HG03571 (cell line): Measurements from ENCODE around the gene ZBTB39.
"Not testable (repeated sequence)": the region's sequence is repeated elsewhere in the genome, so short reads cannot be mapped to it uniquely, and the experiment has no call there.

Experiments
- ATAC-seq: cut with Tn5 transposase; IDR thresholded peaks from one replicate; pipeline ENCODE4 v1.9.1; 2021; ENCODE audit not compliant: unreplicated experiment

ZBTB39 gene, protein sequence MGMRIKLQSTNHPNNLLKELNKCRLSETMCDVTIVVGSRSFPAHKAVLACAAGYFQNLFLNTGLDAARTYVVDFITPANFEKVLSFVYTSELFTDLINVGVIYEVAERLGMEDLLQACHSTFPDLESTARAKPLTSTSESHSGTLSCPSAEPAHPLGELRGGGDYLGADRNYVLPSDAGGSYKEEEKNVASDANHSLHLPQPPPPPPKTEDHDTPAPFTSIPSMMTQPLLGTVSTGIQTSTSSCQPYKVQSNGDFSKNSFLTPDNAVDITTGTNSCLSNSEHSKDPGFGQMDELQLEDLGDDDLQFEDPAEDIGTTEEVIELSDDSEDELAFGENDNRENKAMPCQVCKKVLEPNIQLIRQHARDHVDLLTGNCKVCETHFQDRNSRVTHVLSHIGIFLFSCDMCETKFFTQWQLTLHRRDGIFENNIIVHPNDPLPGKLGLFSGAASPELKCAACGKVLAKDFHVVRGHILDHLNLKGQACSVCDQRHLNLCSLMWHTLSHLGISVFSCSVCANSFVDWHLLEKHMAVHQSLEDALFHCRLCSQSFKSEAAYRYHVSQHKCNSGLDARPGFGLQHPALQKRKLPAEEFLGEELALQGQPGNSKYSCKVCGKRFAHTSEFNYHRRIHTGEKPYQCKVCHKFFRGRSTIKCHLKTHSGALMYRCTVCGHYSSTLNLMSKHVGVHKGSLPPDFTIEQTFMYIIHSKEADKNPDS

DNA sequence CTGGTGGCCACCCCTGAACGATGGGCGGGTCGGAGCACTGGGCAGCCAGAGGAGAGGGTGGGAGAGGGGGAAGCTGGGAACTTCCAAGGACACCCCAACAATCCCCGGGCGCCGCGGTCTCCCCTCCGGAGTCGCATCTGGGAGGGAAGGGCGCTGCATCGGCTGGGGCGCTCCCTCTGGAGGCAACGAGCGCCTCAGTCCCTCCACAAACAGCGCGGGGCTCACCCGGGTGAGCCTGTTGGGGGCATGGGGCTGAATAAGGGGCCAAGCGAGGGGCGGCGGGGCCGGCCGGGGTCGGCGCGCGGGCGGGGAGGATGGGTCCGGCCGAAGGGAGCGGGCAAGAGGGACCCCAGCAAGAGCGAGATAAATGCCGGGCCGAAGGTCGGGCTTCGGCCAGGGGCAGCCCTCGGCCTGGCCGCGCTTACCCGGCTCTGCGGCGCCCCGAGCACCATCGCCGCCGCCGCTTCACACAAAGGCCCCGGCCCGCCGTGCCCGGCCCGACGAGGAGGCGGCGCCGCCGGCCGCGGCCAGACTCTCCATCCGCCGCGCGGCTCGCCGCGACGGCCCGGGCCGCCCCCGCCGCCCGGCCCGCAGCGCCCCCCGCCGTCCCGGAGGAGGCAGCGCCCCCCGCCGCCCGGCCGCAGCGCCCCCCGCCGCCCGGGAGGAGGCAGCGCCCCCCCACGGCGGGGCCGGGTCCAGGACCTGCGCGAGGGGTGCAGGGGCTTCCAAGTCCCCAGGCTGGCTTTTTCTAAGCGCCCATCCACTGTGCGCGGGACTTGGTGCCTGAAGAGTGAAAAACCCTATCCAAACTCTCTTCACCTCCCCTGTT lies at the start of gene ZBTB39:
Gene ZBTB39, minus strand, starts transcription at position 567 of the 829 bp plus-strand sequence. CDS start 1,629 bp downstream, outside the sequence.
- ATAC-seq: peak; percentile 52

DNA sequence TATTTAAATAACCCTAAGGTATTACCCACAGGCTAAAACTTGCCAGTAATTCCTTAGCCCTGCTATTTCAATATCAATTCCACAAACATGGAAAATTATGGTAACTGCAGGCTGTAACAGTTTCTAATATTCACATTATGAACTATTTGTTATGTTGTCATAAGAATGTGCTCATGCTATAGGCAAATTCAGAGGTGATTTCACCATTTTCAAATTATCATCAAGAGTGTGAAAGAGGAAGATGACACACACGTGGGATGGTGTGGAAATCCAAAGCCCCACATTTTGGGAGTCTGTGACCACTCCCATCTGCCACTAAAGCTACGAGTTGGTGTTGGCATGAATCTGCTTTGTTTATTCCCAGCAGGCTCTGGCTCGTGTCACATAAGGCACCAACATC lies 49.5 kb upstream of the ZBTB39 start:
- ATAC-seq: no peak

DNA sequence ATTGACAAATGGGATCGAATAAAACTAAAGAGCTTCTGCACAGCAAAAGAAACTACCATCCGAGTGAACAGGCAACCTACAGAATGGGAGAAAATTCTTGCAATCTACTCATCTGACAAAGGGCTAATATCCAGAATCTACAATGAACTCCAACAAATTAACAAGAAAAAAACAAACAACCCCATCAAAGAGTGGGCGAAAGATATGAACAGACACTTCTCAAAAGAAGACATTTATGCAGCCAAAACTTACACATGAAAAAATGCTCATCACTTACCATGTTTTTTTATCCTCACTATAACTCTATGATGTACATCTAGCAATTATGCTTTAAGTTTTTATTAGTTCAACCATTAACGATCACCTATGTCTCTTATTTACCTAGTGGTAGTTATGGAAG lies 47.6 kb upstream of the ZBTB39 start:
- not testable (repeated sequence) for ATAC-seq

DNA sequence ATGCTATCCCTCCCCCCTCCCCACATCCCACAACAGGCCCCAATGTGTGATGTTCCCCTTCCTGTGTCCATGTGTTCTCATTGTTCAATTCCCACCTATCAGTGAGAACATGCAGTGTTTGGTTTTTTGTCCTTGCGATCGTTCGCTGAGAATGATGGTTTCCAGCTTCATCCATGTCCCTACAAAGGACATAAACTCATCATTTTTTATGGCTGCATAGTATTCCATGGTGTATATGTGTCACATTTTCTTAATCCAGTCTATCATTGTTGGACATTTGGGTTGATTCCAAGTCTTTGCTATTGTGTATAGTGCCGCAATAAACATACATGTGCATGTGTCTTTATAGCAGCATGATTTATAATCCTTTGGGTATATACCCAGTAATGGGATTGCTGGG lies 46.8 kb upstream of the ZBTB39 start:
- ATAC-seq: not testable (repeated sequence)

DNA sequence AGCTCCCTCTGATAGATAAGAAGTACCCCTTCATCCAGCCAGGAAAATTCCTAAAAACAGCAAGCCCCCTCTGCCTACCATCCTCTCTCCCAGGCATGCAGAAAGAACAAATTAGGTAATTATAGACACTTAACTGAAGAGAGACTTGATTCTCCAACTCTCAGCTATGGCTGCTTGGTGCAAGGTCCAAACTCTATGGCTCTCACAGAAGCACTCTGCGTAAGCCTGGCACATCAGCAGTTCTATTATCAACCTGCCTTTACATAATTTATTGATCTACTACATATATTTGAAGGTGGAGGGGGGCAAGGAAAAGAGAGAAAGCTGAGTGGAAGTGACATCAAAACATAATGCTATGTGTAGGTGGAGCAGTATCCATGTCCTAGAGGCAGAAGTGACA lies 44.7 kb upstream of the ZBTB39 start:
- no peak for ATAC-seq

DNA sequence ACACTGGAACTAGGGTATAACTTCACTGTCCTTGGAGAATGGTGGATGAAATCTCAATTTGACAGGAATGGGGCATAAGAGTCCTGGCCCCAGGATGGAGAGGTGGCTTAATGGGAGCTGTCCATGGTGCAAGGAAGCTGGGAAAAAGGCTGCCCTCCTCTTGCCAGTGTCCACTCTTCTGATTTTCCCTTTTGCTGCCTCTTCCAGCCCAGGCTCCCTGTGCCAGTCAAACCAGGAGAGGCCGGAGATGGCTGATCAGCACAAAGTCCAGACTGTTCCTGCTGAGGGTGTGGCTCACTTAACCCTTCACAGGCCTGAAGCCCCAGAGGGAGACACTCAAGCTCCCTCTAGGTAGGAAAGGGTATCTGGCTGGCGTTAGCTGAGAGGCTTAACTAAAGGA lies 43.5 kb upstream of the ZBTB39 start, which contains the start of gene MYO1A:
Gene MYO1A, minus strand, starts transcription at position 240 of the 400 bp plus-strand sequence. CDS start 1,806 bp downstream, outside the sequence.
- no peak for ATAC-seq

DNA sequence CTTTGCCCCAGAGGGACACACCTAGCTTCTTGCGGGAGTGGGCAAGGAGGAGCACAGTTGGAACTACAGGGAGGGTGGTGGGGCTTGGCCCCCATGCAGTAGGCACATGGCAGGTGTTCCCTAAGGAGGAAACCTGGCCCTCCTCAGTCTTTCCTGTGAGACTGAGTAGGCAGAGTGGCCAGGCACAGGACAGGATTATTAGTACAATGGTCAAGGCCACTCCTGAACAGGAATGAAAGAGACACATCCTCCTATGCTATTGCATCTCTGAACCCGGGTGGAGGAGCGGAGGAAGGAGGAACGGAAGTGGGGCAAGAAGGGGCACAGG lies 42.7 kb upstream of the ZBTB39 start:
- ATAC-seq: no peak

DNA sequence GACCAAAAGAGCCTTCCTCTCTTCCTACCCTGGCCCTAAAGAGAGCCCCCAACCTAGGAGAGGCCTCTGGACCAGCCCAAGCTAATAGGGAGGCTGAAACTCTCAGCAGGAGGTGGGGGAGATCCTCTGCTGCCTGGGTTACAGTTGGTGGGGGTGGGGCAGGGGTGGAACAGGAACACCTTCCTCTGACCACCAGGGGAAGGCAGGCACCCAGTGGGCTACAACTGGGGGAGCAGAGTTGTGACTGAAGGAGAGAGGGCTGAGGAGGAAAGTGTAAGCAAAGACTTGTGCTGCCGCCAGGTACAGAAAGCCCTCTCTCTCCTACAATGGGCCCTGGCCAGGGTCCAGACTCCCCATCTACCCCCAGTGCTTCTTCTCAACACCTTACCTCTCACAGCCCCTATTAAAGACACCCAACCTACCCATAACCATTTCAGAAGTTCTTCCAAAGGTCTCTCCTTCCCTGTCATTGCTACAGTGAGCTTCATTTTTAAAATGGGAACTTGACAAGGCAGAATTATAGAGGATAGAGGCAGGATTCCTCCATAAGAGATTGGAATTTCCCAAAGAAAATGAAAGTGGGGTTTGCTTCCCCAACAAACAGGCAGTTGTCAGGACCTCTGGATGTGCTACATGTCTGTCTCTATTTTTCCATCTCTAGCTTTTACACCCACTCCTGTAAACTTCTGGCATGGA lies 42.2 kb upstream of the ZBTB39 start:
- ATAC-seq: no peak

DNA sequence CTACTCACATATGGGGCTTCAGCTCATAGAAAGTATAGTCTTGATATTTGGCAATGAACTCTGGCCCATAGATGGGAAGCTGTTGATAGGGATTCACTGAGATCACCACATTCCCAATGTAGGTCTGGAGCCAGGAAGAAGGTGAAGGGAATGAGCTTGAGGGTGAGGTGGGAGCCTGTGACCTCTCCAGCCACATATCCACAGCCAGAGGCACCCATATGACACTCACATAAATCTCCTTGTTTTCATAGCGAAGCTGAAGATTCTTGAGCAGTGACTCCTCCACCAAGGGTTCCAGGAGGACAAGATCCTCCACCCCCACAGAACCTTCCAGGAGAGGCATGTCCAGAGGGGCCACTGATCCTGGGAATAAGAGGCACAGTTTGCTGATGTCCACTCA lies 41.6 kb upstream of the ZBTB39 start:
- no peak for ATAC-seq

DNA sequence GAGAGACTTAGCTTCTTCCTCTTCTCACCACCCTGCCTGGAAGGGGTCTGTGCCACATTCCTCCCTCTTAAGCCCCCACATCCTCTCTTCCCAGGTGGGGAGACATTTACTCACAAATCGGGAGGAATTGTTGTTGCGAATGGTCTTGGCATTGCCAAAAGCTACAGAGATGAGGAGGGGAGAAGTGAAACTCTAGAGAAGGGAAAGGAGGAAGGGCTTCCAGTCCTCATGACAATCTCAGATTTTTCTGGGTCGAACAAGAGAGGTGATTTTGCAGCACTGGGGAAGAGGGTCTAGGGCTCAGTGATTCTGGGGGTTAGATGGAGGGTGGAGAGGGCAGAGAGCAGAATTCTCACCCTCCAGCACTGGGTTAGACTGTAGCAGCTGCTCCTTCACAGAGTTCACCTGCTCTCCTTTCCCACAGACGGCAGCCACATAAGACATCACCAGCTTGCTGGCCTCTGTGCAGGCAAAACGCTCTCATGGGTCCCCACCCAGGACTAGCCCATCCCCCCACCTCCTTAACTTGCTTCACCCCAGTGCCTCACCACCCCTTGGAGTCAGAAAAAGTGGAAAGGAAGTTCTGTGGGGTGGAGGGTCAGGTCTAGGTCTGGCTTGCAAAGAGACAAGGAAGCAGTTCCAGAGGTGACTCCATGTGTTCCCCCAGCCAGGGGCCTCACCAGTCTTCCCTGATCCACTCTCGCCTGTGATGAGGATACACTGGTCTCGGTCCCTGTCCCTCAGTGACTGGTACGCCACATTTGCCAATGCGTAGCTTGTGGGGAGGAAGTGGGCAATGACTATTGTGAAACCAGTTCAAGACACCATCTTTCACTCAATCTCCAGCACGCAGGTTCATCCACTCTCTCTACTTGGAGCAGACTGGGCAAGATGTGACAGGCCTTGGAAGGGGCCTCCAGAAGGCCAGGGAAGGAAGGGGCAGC lies 40.9 kb upstream of the ZBTB39 start:
- ATAC-seq: no peak

DNA sequence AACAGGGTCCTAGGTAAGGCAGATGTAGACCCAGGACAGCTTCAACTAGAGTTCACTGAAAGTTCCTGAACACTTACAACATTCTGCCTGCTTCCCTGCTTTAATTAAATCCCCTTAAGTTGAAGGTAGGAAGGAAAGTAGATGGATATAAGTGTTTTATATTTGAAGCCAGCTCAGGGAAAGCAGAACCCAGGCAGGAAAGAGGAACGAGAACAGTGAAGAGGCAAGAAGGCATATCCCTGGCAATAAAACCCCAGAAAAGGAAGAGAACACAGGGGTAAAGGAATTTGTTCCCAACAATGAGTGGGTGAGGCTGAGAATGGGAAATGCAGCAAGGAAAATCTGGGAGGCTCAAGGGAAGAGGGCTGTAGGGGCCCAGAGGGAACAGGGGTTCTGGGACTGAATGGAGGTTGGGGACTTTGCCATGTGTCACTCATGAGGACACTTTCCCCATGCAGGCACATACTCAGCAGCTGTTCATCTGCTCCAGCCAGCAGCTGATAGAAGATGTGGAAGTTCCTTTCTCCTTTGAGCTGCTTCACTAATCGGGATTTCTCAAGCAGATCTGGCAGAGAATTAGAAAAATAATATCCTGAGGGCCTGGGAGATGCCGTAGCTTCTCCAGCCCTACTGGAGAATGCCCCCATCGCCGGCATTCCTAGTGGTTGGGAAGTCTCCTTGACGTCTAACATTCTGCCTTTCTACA lies 39.9 kb upstream of the ZBTB39 start:
- no peak for ATAC-seq

DNA sequence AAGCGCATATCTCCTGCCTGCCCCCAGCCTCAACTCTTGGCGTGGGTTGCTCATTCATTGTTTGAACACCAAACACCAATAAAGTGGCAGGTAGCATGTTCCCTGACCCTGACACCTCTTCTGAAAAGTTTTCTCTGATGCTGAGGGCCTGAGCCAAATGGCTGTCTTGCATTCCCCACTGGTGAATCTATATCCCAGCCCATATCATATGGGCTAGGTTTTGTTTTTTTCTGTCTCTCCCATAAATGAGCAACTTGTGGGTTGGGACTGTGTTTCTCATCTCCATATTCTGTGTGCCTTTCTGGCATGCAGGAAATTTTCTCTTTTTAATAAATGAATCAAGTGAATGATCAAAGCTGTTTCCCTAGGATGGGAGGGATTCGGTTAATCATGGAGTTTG lies 38.5 kb upstream of the ZBTB39 start:
- no peak for ATAC-seq

DNA sequence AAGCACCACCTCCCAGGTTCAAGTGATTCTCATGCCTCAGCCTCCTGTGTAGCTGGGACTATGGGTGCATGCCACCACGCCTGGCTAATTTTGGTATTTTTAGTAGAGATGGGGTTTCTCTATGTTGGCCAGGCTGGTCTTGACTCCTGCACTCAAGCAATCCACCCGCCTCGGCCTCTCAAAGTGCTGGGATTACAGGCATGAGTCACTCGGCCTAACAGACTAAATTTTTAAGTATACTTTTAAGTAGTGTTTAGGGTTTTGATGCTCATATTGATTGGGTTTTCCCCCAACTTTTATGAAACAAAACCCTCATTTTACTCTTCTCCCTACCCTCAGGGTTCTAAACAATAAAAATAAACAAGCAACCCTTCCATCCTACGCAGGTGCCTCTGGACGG lies 38.1 kb upstream of the ZBTB39 start:
- no peak for ATAC-seq

DNA sequence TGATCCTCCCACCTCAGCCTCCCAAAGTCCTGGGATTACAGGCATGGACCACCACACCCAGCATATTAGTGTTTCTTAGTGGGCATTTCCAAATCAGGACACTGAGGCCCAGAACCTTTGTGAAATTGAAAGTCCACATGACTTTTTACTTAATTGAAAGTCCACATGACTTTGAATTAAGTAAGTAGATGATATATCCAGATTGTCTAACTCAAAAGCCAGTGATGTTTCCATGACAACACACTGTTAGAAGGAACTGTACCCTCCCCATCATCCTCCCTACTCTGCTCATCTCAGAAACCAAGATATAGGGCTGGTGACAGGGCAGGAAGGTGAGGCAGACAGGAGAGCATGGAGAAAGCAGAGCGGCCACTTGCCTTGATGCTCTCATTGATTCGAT lies 36.3 kb upstream of the ZBTB39 start:
- no peak for ATAC-seq

DNA sequence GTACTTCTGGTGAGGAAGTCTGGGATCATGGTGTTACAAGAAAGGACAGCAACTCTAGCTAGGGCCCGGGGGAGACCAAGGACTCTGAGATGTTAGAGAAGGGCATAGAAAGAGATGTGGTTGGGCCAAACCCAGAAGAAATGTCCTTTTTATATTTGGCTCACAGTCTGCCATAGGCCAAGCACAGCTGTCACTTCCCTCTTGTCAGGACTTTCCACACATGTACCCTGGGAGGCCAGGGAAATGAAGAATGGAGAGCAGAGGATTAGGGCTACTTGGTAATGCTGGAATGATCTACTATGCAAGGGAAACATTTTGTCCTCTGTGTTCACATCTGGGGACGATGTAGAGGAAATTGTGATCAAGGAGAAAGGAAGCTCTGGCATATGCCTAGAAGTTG lies 34.4 kb upstream of the ZBTB39 start:
- no peak for ATAC-seq

DNA sequence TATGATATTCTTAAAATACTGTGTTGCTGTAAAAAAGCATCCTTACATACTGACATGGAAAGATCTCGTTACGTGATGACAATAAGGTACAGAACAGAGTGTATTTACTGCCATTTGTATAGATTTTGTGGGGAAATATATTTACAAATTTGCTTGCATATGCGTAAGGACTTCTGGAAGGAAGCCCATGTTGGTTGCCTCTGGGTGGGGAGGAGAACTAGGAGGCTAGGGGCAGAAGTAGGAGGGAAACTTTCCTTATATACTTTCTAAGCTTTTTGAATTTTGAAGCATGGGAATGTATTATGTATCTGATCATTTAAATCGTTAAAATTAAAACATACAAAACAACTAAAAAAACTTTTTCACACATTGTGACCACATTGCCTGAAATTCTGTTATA lies 33.9 kb upstream of the ZBTB39 start:
- ATAC-seq: no peak

DNA sequence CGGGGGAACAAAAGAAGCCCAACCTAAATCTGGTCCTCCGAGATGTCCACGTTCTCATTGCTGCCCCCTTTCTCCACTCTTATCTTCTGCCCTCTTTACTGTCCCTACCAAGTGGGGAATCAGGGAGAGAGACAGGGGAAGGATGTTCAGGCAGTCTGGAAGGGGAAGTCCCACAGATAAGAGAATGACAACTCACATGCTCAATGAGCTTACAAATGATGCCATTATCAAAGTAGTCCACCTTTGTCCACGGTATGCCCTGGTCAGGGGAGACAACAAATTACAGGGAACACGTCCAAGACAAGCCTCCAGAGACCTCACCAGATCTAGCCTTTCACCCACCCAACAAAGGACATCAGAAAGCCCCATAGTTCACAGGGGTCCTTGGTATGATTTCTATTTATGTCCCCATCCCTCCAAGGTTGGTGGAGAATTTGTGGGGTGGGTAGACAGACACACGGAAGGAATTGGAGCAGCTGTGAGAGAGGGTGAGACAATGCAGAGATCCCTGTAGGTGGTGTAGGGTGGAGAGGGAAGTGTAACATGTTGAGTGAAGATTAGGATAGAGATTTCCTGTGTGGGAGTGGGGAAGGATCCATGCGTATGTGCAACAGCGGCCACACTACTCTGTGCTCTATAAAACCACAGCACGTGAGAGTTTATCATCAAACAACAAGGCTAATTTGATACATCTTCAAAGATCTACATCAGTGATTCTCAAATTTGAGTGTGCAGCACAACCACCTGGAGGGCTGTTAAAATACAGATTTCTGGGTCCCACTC lies 32.9 kb upstream of the ZBTB39 start:
- no peak for ATAC-seq

DNA sequence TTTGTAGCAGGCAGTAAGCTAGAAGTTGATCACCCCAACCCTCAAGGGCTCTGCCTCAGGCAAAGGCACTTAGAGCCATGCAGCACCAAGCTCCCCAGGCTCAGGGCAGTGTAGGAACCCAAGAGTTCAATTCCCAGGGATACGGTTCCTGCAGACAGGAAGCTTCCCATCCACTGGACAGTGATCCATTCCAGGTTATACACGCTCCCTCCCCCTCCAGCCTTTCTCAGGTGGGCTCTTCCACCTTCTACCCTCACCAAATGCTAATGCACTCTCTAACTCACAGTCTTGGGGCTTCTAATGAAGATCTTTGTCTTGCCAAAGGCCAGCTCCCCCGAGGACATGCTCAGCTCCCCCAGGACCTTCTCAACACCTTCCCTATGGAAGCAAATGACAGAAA lies 30.9 kb upstream of the ZBTB39 start:
- no peak for ATAC-seq

DNA sequence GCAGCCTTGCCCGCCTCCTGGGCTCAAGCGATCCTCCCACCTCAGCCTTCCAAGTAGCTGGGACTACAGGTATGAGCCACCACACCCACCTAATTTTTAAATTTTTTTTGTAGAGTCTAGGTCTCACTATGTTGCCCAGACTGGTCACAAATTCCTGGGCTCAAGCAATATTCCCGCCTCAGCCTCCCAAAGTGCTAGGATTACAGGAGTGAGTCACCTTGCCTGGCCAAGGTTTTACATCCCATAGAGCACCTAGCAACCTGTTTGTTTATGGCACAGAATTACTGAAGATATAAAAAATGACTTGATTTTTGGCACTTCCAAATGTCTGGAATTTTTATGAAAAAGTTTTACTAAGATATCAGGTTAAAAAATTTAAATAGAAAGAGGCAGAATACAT lies 27.1 kb upstream of the ZBTB39 start:
- ATAC-seq: no peak
